ENCODE measurements around the gene TULP3.
"Not testable (repeated sequence)": the region's sequence is repeated elsewhere in the genome, so short reads cannot be mapped to it uniquely, and the experiment has no call there.

TULP3 gene, protein sequence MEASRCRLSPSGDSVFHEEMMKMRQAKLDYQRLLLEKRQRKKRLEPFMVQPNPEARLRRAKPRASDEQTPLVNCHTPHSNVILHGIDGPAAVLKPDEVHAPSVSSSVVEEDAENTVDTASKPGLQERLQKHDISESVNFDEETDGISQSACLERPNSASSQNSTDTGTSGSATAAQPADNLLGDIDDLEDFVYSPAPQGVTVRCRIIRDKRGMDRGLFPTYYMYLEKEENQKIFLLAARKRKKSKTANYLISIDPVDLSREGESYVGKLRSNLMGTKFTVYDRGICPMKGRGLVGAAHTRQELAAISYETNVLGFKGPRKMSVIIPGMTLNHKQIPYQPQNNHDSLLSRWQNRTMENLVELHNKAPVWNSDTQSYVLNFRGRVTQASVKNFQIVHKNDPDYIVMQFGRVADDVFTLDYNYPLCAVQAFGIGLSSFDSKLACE

DNA sequence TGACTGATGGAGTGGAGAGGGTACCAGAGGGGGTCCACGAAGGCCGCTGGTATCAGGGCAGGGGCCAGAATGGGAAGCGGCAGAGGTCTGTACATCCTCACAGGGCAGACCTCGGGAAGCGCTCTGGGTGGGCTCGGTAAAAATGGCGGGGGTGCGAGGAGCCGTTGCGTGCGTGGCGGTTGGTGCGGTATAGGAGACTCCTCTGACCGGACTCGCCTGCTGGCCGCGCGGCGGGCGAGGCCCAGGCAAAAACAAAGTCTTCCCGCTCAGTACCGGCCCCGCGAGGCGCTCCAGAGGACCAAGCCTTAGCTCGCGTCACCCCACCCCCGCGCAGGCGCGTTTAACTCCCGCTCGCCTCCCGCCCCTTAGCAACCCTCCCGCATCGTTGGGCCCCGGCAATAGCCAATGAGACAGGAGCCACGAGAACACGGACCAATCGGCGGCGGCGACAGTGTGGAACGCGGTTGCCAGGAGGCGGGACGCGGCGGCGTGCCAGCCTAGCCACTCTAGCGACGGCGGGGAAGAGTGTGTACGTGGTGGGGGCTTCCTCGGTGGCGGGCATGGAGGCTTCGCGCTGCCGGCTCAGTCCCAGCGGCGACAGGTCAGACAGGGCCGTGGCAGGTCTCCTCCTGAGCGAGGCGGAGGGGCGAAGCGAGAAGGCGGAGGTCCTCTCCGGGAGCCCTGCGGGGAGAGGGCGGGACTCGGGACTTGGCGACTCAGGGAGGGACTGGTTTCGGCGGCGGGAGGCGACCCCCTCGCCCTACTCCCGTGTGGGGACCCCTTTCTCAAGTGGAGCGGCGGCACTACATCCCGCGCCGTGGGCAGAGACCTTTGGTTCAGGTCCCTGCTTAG is at the start of gene TULP3:
TULP3 (plus strand) TSS at position 504 of the 852 bp plus-strand sequence; CDS start at position 561, 57 bp downstream.
- DNase-seq (ENCODE audit: low read depth in 2 of 3, low spot score in 2 of 3) = peak; percentile 93 to 94 (median 94)

DNA sequence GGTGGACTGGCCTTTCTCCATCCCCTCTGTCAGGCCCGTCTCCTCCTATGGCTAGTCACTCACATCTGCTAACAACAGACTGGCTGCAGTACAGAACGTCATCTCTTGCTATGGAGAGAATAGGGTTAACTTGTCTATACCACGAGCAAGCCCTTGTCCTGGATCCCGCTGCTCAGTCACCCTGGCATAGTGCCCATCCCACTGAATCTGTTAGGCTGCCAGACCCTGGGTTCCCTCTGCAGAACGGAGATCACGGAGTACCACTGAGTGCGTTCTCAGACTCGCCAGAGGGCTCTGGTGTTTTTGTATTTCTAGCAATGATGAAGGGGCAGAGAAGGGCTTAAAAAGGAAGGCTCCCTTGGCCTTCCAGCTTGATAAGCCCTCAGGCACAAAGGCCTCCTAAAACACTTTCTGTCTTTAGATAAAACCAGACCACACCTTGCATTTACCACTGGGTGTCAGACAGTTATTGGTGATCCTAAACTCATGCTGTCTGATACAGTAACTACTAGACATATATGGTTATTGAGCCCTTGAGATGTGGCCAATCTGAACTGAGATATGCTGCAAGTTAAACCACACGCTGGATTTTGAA is 49.5 kb upstream of the TULP3 start:
- DNase-seq (ENCODE audit: low read depth in 2 of 3, low spot score in 2 of 3) = no peak

DNA sequence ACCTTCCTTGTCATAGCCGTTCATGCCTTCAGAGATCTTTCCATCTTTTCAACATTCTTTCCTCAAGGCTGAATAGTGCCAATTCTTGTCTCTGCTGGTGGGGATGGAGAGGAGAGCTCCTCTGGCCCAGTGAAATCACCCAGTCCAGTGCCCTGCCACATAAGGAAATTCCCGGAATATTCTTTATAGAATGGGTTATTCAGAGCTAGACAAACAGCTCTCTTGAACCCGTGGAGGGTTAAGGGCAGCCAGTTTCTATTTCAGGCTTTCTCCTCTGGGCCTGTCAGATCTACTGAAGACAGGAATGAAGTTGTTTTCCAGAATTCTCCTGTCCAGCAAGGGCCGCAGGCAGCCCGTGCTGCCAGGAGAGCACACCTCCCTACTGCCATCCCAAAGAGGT is 47.7 kb upstream of the TULP3 start:
- no peak for DNase-seq (ENCODE audit: low read depth in 2 of 3, low spot score in 2 of 3)

DNA sequence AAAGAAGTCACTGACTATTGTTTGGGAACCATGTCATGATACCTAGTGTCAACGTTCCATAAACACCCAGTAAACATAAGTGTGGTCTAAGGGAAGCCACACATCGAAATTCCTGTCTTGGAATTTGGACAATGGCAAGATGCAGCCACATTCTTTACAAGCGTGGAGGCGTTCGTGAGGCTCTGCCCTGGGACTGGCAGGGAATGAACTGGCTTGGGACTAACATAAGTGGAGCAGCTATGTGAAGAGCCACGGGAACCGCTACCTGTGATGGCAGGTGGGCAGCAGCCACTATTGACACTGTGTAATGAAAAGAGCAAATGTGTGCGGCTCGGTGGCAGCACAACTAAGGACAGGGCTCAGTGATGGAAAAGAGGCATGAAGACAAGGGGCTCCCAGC is 45.9 kb upstream of the TULP3 start:
- DNase-seq (ENCODE audit: low read depth in 2 of 3, low spot score in 2 of 3) = no peak

DNA sequence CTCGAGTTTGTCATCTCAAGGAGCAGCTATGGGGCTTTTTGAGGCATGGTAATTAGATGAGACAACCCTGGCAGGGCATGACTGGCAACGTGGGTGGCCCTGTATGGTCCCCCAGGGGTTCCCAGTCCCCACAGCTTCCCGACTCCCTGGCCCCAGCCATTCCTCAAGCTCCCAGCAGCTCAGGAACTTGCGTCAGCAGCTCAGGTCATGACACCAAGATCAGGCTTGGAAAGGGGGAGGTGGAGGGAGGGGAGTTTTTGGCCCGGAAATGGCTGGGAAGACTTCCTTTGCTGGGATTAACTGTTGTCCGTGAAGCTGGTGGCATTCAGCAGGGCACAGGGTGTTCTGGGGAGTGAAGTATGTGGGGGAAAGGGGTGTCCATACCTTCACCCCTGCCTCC is 45.4 kb upstream of the TULP3 start:
- DNase-seq (ENCODE audit: low read depth in 2 of 3, low spot score in 2 of 3) = no peak

DNA sequence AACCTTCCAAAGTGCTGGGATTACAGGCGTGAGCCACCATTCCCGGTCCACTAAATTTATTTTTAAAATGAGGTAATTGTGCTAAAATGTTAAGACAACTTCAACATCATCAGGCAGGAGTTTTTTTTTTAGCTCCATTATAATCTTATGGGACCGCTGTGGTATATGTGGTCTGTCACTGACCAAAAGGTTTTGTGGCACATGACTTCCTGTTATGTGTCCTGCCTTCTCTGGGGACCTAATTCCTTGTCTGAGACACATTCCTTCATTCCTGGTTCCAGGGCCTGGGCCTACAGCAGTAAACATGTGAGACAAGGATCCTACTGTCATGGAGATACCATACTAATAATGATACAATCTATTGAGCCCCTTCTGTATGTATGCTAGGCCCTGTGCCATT is 38.8 kb upstream of the TULP3 start:
- no peak for DNase-seq (ENCODE audit: low read depth in 2 of 3, low spot score in 2 of 3)

DNA sequence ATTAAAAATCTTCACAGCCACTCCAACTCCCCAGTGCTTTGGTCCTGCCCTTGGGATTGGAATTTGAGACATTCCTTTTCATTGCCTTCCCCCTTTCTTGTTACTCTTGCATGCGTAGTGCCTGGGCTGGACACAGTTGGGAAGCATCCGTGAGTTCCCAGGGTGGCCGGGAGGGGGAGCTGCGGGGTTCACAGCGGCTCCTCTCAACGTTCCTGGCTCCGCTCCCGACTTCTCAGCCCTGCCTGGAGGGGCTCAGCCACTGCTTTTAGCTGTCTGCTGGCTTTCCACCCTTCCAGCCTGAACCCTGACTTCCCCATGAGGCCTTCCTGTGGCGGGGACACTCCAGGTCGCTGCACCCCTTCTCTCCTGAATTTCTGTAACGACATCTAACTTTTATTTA is 37.1 kb upstream of the TULP3 start:
- DNase-seq (ENCODE audit: low read depth in 2 of 3, low spot score in 2 of 3) = peak in 2 of 3 experiments; percentile 23 to 31

DNA sequence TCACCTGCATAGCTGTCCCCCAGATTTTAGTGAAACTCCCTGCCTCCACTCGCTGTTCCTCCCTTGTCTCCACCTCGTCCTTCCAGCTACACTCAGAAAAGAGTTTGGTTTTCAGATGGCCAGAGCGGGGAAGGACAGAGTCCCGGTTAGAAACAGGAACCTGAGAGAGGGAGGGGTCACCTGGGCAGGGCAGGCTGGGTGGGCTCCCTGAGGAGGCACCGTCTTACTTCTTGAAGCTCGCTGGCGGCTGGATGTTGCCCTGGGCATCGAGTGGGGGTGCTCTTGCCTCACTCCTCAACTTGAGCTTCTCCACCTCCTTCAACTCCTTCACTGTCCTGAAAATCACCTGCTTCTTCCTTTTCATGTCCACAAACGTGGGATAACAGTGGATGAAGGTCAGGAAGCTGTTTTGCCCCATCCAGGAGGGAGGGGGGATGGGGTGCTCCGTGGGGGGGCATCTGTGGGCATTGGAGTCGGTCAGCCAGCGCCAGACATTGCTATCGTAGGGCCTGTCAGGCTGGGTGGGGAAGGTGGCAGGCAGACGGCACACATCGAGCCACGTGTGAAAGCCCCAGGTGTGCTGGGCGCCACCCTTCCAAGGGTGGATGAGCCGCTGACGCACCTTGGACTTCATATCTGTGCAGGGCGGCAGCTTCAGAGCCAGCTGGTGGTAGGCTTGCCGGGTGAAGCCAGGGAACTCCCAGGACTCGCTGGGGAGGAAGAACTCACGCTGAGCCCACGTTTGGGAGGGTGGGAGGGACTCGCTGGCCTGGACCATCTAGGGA is 35.8 kb upstream of the TULP3 start:
- DNase-seq (ENCODE audit: low read depth in 2 of 3, low spot score in 2 of 3) = no peak

DNA sequence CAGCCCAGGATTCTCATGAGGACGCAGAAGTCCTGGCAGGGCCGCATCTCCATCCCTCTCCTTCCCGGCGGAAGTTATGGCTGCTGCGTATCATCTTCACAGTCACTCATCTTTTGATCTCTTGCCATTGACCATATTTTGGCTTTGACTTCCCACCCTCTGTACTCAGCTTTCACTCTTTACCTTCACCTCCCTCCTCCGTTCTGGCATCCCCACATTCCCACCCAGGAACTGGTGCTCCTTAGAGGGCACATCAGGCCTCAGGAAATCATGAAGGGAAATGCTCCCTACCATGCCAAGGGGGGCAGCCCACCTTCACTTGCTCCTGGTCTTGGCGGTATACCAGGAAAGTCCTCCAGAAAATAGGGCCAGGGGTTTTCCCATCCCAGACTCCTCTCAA is 35.1 kb upstream of the TULP3 start:
- no peak for DNase-seq (ENCODE audit: low read depth in 2 of 3, low spot score in 2 of 3)

DNA sequence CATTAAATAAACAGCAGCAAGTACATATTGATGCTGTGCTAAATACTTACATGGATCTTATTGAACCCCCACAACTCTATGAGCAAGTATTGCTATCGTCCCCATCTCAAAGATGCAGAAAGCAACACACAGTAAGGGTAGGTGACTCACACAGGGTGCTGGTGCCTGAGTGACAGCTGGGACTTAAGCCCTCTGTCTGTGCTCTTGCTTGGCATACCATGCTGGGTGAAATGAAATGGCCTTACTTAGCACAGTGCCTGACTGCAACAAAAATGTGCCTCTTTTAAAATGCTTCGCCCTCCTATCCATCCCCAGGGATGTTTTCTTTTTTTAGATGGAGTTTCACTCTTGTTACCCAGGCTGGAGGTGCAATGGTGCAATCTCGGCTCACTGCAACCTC is 34.6 kb upstream of the TULP3 start:
- no peak for DNase-seq (ENCODE audit: low read depth in 2 of 3, low spot score in 2 of 3)

DNA sequence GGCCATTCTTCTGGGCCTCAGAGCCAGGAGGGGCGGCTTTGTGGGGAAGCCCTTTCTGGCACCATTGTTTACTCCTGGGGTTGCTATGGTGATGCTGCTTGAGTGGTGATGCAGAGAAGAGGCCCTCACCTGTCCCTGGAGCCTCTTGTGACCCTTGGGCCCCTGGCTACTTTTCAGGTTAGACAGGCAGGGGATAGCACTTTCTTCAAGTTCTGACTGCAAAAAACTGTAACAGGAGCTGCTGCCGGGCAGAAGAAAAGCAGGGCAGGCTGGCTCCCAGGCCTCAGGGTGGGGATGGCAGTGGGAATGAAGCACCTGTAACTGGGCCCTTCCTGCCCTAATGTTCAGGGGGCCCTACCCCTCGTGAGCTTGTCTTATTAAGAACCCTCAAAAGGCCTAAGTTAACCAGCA is 33.7 kb upstream of the TULP3 start, which contains the start of gene TEX52:
TEX52 (minus strand) TSS at position 19 of the 411 bp plus-strand sequence; CDS start at position 6, 13 bp downstream.
- DNase-seq (ENCODE audit: low read depth in 2 of 3, low spot score in 2 of 3) = no peak

DNA sequence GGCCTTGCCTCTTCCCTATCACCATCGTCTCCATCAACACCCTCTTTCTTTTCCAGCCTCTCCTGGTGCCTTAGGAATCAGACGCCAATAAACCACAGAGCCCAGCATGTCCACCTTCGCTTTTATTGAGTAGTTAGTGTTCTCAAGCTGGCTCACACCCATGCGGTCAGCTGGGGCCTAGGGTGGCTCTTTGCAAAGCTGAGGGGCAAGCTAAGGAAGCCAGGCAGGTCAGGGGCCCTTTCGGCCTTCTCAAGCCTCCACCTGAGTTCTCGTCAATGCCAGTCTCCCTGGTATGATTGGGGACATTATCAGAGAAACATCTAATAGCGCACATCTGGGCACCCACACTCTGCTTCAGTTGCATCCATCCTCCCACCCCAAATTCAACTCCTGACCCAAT is 33.1 kb upstream of the TULP3 start:
- DNase-seq (ENCODE audit: low read depth in 2 of 3, low spot score in 2 of 3) = no peak

DNA sequence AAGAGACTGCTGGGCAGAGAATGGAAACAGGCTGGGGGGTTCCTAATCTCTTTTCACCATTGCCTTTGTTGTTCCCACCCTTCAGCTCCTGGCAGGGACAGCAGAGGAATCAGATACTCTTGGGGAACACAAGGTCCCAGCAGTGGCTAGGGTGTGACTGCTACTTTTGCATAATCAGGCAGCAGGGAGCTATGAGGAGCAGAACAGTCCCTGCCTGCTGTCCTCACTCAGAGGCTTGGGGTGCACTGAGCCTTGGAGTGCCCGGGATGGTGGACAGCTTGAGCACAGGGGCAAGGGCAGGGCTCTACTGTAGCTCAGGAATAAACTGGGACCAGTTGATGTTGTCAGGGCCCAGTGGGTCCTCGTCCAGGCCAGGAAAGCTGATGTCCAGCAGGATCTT is 32.4 kb upstream of the TULP3 start:
- DNase-seq (ENCODE audit: low read depth in 2 of 3, low spot score in 2 of 3) = no peak

DNA sequence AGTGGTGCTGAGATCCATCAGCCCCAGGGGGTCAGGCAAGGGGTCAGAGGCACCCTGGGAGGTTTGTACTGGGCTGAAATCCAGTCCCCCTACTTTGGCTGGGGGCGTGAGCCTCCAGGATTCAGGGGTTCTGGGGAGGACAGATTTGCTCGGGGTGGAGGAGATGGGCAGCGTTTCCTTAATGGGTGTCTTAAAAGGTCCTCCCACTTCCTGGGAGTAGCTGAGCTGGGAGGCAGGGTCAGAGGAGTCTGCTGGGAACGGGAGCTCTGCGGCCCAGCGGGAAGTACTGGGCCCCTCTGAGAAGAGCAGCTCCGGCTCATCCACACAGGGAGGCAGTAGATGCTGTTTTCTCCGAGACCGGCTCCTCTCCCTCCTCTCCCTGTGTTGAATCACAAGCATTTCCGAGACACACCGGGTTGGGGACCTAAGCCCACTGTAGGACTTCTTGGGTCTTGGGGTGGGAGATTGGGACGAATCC is 31.7 kb upstream of the TULP3 start:
- no peak for DNase-seq (ENCODE audit: low read depth in 2 of 3, low spot score in 2 of 3)

DNA sequence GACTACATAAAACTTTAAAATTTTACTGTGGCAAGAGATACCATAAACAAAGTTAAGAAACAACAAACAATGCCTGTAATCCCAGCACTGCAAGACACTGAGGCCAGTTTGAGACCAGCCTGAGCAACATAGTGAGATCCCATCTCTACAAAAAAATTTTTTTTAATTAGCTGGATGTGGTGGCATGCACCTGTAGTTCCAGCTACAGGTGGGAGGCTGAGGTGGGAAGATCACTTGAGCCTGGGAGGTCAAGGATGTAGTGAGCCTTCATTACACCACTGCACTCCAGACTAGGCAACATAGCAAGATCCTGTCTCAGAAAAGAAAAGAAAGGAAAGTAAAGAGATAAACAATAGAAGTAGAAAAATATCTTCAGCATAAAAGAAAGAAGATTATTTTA is 30.5 kb upstream of the TULP3 start:
- no peak for DNase-seq (ENCODE audit: low read depth in 2 of 3, low spot score in 2 of 3)

DNA sequence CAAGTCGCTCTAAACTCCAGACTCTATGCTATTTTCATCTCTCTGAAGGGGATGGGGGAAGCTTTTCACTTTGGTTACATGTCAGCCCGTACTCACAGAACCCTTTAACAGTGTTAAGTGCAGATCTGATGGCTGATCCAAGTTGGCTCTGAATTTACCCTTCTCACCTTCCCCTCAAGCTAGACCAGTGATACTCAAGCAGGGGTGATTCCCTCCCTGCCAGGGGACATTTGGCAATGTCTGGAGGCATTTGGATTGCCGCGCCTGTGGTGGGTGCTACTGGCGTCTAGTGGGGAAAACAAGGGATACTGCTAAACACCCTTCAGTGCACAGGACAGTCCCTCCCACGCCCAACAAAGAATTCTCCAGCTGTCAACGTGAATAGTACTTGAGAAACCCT is 27.8 kb upstream of the TULP3 start:
- no peak for DNase-seq (ENCODE audit: low read depth in 2 of 3, low spot score in 2 of 3)

DNA sequence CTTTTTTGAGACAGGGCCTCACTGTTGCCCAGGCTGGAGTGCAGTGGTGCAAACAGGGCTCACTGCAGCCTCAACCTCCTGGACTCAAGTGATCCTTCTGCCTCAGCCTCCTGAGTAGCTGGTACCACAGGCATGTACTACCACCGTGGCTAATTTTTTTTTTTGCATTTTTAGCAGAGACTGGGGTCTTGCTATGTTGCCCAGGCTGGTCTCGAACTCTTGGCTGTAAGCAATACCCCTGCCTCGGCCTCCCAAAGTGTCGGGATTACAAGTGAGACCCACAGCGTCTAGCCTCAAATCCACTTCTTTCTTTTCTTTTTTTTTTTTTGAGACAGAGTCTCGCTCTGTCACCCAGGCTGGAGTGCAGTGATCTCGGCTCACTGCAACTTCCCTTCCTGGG is 27.3 kb upstream of the TULP3 start:
- not testable (repeated sequence) for DNase-seq (ENCODE audit: low read depth in 2 of 3, low spot score in 2 of 3)

DNA sequence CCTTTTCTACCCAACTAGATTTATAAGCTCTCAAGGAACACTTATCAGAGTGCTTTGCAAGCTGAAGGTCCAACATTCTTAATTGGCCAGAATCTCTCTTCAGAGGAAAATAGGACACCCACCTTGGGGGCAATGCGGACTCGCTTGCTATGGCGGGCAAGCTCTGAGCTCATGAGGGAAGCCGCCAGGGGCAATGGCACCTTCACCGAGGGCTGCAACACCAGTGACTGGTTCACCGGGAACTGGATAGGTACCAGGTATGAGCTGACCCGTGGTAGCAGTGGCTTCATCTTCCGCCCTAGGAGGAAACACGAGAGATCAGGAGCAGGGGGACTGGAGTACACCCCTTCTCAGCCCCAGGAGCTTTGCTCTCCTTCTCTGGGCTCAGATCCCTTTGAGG is 26.5 kb upstream of the TULP3 start:
- DNase-seq (ENCODE audit: low read depth in 2 of 3, low spot score in 2 of 3) = no peak

DNA sequence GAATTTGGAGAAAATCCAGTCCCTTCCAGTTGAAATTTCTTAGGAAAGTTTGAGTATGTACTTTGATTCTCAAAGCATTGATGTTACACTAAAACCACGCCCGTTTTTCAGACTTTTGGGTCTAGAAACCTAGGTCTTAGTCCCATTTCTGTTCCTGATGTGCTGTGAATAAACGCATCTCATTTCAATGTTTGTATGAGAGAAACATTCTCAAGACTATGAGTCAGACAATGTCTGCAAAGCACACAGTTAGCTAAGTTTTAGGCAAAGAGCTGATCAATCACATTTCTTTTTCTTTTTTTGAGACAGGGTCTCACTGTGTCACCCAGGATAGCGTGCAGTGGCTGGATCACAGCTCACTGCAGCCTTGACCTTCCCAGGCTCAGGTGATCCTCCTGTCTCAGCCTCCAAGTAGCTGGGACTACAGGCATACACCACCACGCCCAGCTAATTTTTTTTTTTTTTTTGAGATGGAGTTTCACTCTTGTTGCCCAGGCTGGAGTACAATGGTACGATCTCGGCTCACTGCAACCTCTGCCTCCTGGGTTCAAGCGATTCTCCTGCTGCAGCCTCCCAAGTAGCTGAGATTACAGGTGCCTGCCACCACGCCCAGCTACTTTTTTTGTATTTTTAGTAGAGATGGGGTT is 21.6 kb upstream of the TULP3 start:
- not testable (repeated sequence) for DNase-seq (ENCODE audit: low read depth in 2 of 3, low spot score in 2 of 3)

DNA sequence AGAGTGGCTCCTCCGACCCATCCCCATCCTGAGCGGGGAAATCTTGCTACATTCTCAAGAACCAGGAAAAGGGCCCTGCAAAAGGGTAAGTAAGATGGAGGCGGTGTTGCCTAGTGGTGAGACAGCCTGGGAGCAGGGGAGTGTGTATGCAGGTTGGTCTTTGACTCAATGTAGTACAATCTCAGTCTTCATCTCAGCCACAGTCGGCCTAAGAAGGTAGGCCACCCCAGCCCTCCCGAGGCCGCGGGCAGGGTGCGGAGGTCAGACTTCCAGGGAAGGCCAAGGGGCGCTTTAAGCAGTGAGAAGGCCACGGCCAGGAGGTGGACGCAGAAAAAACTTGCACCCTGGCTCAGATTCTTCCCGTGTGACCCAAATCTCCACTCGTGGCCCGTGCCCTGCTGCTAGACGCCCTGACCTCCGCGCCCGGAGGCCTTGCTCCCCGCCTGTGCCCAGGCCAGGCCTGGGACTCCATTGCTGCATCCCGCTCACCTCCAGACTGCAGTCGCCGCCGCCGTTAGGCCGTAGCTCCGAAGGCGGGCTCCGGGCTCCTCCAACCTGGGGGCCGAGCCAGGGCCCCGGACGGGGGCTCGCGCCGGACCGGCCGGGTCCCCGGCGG is 14.2 kb upstream of the TULP3 start:
- peak in 1 of 3 experiments; percentile 17 for DNase-seq (ENCODE audit: low read depth in 2 of 3, low spot score in 2 of 3)

Measured in activated CD8-positive, alpha-beta memory T cell treated with anti-CD3 and anti-CD28 coated beads for 48 hours (primary cell).